HEK293 (cell line): ENCODE measurements around the gene FADS2.

Source experiments
- CTCF ChIA-PET: fragments of 350-600 bp; formaldehyde crosslinking; extraction: SDS; loops from one replicate; lab custom pipeline; 2021; ENCODE audit warnings: antibody characterized with exemption; lab: Yijun Ruan, JAX
- POLR2A ChIA-PET: fragments of 300-600 bp; formaldehyde crosslinking; extraction: SDS; loops from one replicate; lab custom pipeline; 2020; ENCODE audit warnings: antibody characterized with exemption, inconsistent platforms; lab: Yijun Ruan, JAX
- H3K27ac ChIP-seq: fragments of 200-500 bp; sonication (Bioruptor generic); 2 replicates; pipeline ENCODE4 v1.5.1; 2014; ENCODE audit warnings: low read depth, low read length, control low read depth, inconsistent platforms; ENCODE audit errors: extremely low read depth
- H3K36me3 ChIP-seq, 2 experiments: fragments of 200-500 bp in 1 of 2; sonication (Bioruptor generic) in 1 of 2; 1 replicate in 1 of 2; 2 replicates in 1 of 2; pipeline ENCODE4 v1.5.1; 2014 to 2017; ENCODE audit warnings: inconsistent platforms in 2 of 2, low read length in 2 of 2; ENCODE audit not compliant: control insufficient read depth in 2 of 2, insufficient read depth in 1 of 2
- H3K4me1 ChIP-seq: fragments of 200-500 bp; sonication (Bioruptor generic); 2 replicates; pipeline ENCODE4 v1.5.1; 2014; ENCODE audit warnings: mild to moderate bottlenecking, low read length, inconsistent platforms; ENCODE audit not compliant: control insufficient read depth, insufficient read depth
- H3K4me3 ChIP-seq: 2 replicates; pipeline ENCODE4 v1.5.1; 2011; ENCODE audit warnings: low read depth, mild to moderate bottlenecking, control low read depth, low read length, moderate library complexity
- H3K9me3 ChIP-seq: fragments of 200-500 bp; sonication (Bioruptor generic); 2 replicates; pipeline ENCODE4 v1.5.1; 2014; ENCODE audit warnings: low read depth, low read length, inconsistent platforms; ENCODE audit not compliant: control insufficient read depth, insufficient read depth
- BCL11B ChIP-seq: fragments of 450-650 bp; formaldehyde crosslinking; IDR thresholded peaks from 2 replicates; pipeline ENCODE4 v1.5.1; 2016; ENCODE audit warnings: low read depth, missing biosample characterization, missing genetic modification characterization
- REPIN1 ChIP-seq: fragments of 450-650 bp; formaldehyde crosslinking; IDR thresholded peaks from 2 replicates; pipeline ENCODE4 v1.5.1; 2017; ENCODE audit warnings: missing biosample characterization, missing genetic modification characterization, low read depth
- SCRT2 ChIP-seq: fragments of 450-650 bp; formaldehyde crosslinking; IDR thresholded peaks from 2 replicates; pipeline ENCODE4 v1.5.1; 2016; ENCODE audit warnings: missing biosample characterization, missing genetic modification characterization
- SETDB1 ChIP-seq: IDR thresholded peaks from one replicate; pipeline ENCODE4 v1.6.1; 2017; ENCODE audit warnings: mild to moderate bottlenecking, low read length, moderate library complexity, mixed read lengths; ENCODE audit not compliant: insufficient read length
- TRIM28 ChIP-seq: IDR thresholded peaks from 2 replicates; pipeline ENCODE4 v1.6.1; 2011; ENCODE audit warnings: low read length, control low read depth, borderline replicate concordance
- ZBTB8A ChIP-seq: fragments of 450-650 bp; formaldehyde crosslinking; IDR thresholded peaks from 2 replicates; pipeline ENCODE4 v1.5.1; 2016; ENCODE audit warnings: missing biosample characterization, missing genetic modification characterization
- ZFHX2 ChIP-seq: fragments of 450-650 bp; formaldehyde crosslinking; conservative IDR thresholded peaks from 2 replicates; pipeline ENCODE4 v1.5.1; 2016; ENCODE audit warnings: missing biosample characterization, missing genetic modification characterization
- ZFP41 ChIP-seq: fragments of 450-650 bp; formaldehyde crosslinking; IDR thresholded peaks from 2 replicates; pipeline ENCODE4 v1.5.1; 2016; ENCODE audit warnings: missing biosample characterization, missing genetic modification characterization, borderline replicate concordance
- ZNF132 ChIP-seq: fragments of 450-650 bp; formaldehyde crosslinking; IDR thresholded peaks from 2 replicates; pipeline ENCODE4 v1.5.1; 2017; ENCODE audit warnings: missing biosample characterization, missing genetic modification characterization, borderline replicate concordance
- ZNF184 ChIP-seq: fragments of 450-650 bp; IDR thresholded peaks from 2 replicates; pipeline ENCODE4 v1.5.1; 2018; ENCODE audit warnings: missing biosample characterization, mild to moderate bottlenecking, missing genetic modification characterization
- ZNF248 ChIP-seq: fragments of 450-650 bp; formaldehyde crosslinking; IDR thresholded peaks from 2 replicates; pipeline ENCODE4 v1.5.1; 2017; ENCODE audit warnings: missing biosample characterization, missing genetic modification characterization
- ZNF302 ChIP-seq: fragments of 450-650 bp; formaldehyde crosslinking; IDR thresholded peaks from 2 replicates; pipeline ENCODE4 v1.5.1; 2016; ENCODE audit warnings: missing biosample characterization, missing genetic modification characterization, low read depth
- ZNF341 ChIP-seq: fragments of 450-650 bp; formaldehyde crosslinking; IDR thresholded peaks from 2 replicates; pipeline ENCODE4; 2016; ENCODE audit warnings: low read depth, missing biosample characterization, missing genetic modification characterization
- ZNF37A ChIP-seq: fragments of 450-650 bp; IDR thresholded peaks from 2 replicates; pipeline ENCODE4 v1.5.1; 2018; ENCODE audit warnings: missing biosample characterization, missing genetic modification characterization
- ZNF558 ChIP-seq: fragments of 450-650 bp; formaldehyde crosslinking; IDR thresholded peaks from 2 replicates; pipeline ENCODE4 v1.5.1; 2016; ENCODE audit warnings: missing biosample characterization, missing genetic modification characterization
- ZNF639 ChIP-seq: fragments of 450-650 bp; formaldehyde crosslinking; IDR thresholded peaks from 2 replicates; pipeline ENCODE4 v1.5.1; 2016; ENCODE audit warnings: missing biosample characterization, missing genetic modification characterization
- ZNF777 ChIP-seq: fragments of 450-650 bp; formaldehyde crosslinking; IDR thresholded peaks from 2 replicates; pipeline ENCODE4 v1.5.1; 2017; ENCODE audit warnings: missing biosample characterization, missing genetic modification characterization, borderline replicate concordance
- ZNF843 ChIP-seq: fragments of 450-650 bp; formaldehyde crosslinking; IDR thresholded peaks from 2 replicates; pipeline ENCODE4 v1.5.1; 2016; ENCODE audit warnings: missing biosample characterization, missing genetic modification characterization
- TF ChIP-seq, protein P1 (sequence below): fragments of 450-650 bp; formaldehyde crosslinking; IDR thresholded peaks from 2 replicates; pipeline ENCODE4 v1.5.1; 2016; ENCODE audit warnings: missing biosample characterization, missing genetic modification characterization
- TF ChIP-seq, protein P2 (sequence below): fragments of 450-650 bp; formaldehyde crosslinking; IDR thresholded peaks from 2 replicates; pipeline ENCODE4 v1.5.1; 2016; ENCODE audit warnings: missing biosample characterization, missing genetic modification characterization
- TF ChIP-seq, protein P3 (sequence below): fragments of 450-650 bp; formaldehyde crosslinking; IDR thresholded peaks from 2 replicates; pipeline ENCODE4 v1.5.1; 2016; ENCODE audit warnings: missing biosample characterization, missing genetic modification characterization

Gene FADS2

DNA sequence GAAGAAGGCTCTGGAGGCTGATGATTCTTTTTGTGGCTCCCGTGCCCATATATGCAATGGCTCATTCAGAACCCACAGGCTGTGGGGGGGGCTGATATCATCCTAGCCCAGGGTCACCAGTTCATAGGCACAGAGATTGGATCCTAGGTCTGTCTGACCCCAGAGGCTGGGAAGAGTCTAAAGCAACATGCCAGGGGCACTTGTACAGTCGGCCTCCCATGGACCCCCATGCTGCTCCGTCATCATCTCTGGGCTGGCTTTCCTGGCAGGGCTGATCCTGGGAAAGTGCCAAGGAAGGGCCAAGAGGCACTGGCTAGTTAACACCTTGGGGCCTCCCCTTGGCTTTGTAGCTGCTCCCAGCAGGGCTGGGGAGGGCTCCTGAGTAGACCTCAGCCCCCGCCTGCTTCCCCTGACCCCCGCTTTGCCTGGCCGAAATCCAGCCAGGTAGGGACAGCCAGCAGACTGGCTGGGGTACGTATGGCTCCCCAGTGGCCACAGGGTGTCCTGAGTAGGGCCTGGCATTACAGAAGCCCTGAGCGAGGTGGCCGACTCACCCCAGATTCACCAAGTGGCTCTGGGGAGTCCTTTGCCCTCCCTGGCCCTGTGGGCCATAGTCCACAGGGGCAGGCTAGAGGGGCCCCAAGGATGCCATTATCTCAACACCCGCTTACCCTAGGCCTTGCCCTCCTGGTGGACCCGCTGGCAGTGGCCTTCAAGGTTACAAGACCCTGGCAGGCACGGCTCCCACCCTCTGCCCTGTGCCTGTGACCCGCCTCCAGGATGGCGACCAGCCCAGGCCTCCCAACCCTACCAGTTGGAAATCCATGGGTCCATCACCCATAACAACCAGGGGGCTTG, 40.7 kb downstream of the FADS2 start (continued):
- TF ChIP-seq, protein P1, sequence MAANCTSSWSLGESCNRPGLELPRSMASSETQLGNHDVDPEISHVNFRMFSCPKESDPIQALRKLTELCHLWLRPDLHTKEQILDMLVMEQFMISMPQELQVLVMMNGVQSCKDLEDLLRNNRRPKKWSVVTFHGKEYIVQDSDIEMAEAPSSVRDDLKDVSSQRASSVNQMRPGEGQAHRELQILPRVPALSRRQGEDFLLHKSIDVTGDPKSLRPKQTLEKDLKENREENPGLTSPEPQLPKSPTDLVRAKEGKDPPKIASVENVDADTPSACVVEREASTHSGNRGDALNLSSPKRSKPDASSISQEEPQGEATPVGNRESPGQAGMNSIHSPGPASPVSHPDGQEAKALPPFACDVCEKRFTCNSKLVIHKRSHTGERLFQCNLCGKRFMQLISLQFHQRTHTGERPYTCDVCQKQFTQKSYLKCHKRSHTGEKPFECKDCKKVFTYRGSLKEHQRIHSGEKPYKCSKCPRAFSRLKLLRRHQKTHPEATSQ (tag by site-specific recombination) = no peak

GRCh38 chr11:61869429-61869707, 41.3 kb downstream of the FADS2 start:
- TF ChIP-seq ZNF132 (tag by site-specific recombination) (no peak), ZNF248 (tag by site-specific recombination) (no peak), SETDB1 (no peak), ZNF639 (tag by site-specific recombination) (no peak), SCRT2 (tag by site-specific recombination) (no peak), ZNF341 (tag by site-specific recombination) (no peak), TRIM28 (no peak)
- TF ChIP-seq, protein P2, sequence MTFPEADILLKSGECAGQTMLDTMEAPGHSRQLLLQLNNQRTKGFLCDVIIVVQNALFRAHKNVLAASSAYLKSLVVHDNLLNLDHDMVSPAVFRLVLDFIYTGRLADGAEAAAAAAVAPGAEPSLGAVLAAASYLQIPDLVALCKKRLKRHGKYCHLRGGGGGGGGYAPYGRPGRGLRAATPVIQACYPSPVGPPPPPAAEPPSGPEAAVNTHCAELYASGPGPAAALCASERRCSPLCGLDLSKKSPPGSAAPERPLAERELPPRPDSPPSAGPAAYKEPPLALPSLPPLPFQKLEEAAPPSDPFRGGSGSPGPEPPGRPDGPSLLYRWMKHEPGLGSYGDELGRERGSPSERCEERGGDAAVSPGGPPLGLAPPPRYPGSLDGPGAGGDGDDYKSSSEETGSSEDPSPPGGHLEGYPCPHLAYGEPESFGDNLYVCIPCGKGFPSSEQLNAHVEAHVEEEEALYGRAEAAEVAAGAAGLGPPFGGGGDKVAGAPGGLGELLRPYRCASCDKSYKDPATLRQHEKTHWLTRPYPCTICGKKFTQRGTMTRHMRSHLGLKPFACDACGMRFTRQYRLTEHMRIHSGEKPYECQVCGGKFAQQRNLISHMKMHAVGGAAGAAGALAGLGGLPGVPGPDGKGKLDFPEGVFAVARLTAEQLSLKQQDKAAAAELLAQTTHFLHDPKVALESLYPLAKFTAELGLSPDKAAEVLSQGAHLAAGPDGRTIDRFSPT (tag by site-specific recombination) = no peak
- TF ChIP-seq, all 188 proteins: peak for 0
- CTCF ChIA-PET = interaction anchor here (0.7 to 6.4 kb wide), 10 partner anchors 13 to 239 kb away, joined by 4 to 64 read pairs (median 32); no protein-coding TSS in a partner anchor
- Histone ChIP-seq H3K4me3 (no peak overlapping the region), H3K27ac (no peak overlapping the region), H3K36me3 (no peaks in the 10 kb centered on the region), H3K9me3 (no peaks in the 10 kb centered on the region), H3K4me1 (no peaks in the 10 kb centered on the region)
- POLR2A ChIA-PET = interaction anchor here (0.6 to 1.2 kb wide), 2 partner anchors 72 to 213 kb away, joined by 3 to 4 read pairs; no protein-coding TSS in a partner anchor

GRCh38 chr11:61869708-61870451, 41.8 kb downstream of the FADS2 start:
- no peak overlapping the region for H3K4me3 ChIP-seq
- H3K4me1 ChIP-seq = no peaks in the 10 kb centered on the region
- no peaks in the 10 kb centered on the region for H3K9me3 ChIP-seq
- POLR2A ChIA-PET = interaction anchor here (0.6 to 1.2 kb wide), 2 partner anchors 73 to 212 kb away, joined by 3 to 4 read pairs; no protein-coding TSS in a partner anchor
- CTCF ChIA-PET = interaction anchor here (0.6 to 6.4 kb wide), 21 partner anchors 12 to 349 kb away, joined by 3 to 64 read pairs (median 5); partner anchors contain the start of gene FADS2
- no peaks in the 10 kb centered on the region for H3K36me3 ChIP-seq
- H3K27ac ChIP-seq = no peak overlapping the region
- no peak for TF ChIP-seq ZNF843 (tag by site-specific recombination)
- no peak for TF ChIP-seq ZBTB8A
- no peak for TF ChIP-seq ZFP41
- TF ChIP-seq ZNF302 (tag by site-specific recombination) = no peak
- no peak for TF ChIP-seq ZNF558
- no peak for TF ChIP-seq REPIN1 (tag by site-specific recombination)
- TF ChIP-seq, protein P3, sequence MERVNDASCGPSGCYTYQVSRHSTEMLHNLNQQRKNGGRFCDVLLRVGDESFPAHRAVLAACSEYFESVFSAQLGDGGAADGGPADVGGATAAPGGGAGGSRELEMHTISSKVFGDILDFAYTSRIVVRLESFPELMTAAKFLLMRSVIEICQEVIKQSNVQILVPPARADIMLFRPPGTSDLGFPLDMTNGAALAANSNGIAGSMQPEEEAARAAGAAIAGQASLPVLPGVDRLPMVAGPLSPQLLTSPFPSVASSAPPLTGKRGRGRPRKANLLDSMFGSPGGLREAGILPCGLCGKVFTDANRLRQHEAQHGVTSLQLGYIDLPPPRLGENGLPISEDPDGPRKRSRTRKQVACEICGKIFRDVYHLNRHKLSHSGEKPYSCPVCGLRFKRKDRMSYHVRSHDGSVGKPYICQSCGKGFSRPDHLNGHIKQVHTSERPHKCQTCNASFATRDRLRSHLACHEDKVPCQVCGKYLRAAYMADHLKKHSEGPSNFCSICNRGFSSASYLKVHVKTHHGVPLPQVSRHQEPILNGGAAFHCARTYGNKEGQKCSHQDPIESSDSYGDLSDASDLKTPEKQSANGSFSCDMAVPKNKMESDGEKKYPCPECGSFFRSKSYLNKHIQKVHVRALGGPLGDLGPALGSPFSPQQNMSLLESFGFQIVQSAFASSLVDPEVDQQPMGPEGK = no peak
- no peak for TF ChIP-seq BCL11B (tag by site-specific recombination)
- no peak for TF ChIP-seq ZNF777
- no peak for TF ChIP-seq ZFHX2
- no peak for TF ChIP-seq ZNF37A (tag by site-specific recombination)
- TF ChIP-seq ZNF184 (tag by site-specific recombination) = no peak
